ENCODE data around the gene CYTH4. TPM values are rescaled to one million over a fixed set of nuclear protein-coding genes. Genes with fewer than 3 reads are reported as not detected.

Gene CYTH4
- total RNA-seq, 3 donors from 2014 or later, result 8.7 to 13.3 (median 11.6) TPM

GRCh38 chr22:37357446-37358075 is 75.3 kb downstream of the CYTH4 start:
- TF ChIP-seq CTCF (IDR thresholded peaks at IDR 0.05), result no peak

GRCh38 chr22:37358386-37358785 is 76.1 kb downstream of the CYTH4 start:
- H3K36me3 ChIP-seq (ENCODE audit: low read depth), result no peaks in the 10 kb centered on the region
- no peaks in the 10 kb centered on the region for H3K4me1 ChIP-seq (ENCODE audit: low read depth)
- no peak for TF ChIP-seq CTCF (IDR thresholded peaks at IDR 0.05)
- no peak for ATAC-seq
- H3K9me3 ChIP-seq, result no peaks in the 10 kb centered on the region
- no peak for DNase-seq
- intact Hi-C loops (cut with DNase I, micrococcal nuclease), result no loop called here
- H3K4me3 ChIP-seq, result no peak overlapping the region

More at GRCh38 chr22:37357446-37358075, 75.3 kb downstream of the CYTH4 start:
- intact Hi-C loops (cut with DNase I, micrococcal nuclease), result no loop called here
- Histone ChIP-seq H3K4me1 (ENCODE audit: low read depth) (no peaks in the 10 kb centered on the region), H3K9me3 (no peaks in the 10 kb centered on the region), H3K4me3 (no peak overlapping the region), H3K36me3 (ENCODE audit: low read depth) (no peaks in the 10 kb centered on the region)
- no peak for ATAC-seq
- no peak for DNase-seq

GRCh38 chr22:37358917-37359316 is 76.6 kb downstream of the CYTH4 start:
- ATAC-seq, result no peak
- intact Hi-C loops (cut with DNase I, micrococcal nuclease), result no loop called here
- Histone ChIP-seq H3K9me3 (no peaks in the 10 kb centered on the region), H3K4me1 (ENCODE audit: low read depth) (no peaks in the 10 kb centered on the region), H3K36me3 (ENCODE audit: low read depth) (no peaks in the 10 kb centered on the region), H3K4me3 (no peak overlapping the region)
- DNase-seq, result no peak
- TF ChIP-seq CTCF (IDR thresholded peaks at IDR 0.05), result no peak

GRCh38 chr22:37362621-37363020 is 80.3 kb downstream of the CYTH4 start:
- DNase-seq (no peak), ATAC-seq (no peak)
- intact Hi-C loops (cut with DNase I, micrococcal nuclease), result no loop called here
- no peak for TF ChIP-seq CTCF (IDR thresholded peaks at IDR 0.05)
- Histone ChIP-seq H3K9me3 (no peaks in the 10 kb centered on the region), H3K4me3 (no peak overlapping the region), H3K4me1 (ENCODE audit: low read depth) (no peaks in the 10 kb centered on the region), H3K36me3 (ENCODE audit: low read depth) (no peaks in the 10 kb centered on the region)

GRCh38 chr22:37363261-37363992 is 81.1 kb downstream of the CYTH4 start:
- no peaks in the 10 kb centered on the region for H3K9me3 ChIP-seq
- no peaks in the 10 kb centered on the region for H3K4me1 ChIP-seq (ENCODE audit: low read depth)
- H3K4me3 ChIP-seq, result no peak overlapping the region
- no peak for TF ChIP-seq CTCF (IDR thresholded peaks at IDR 0.05)
- no peak for DNase-seq
- intact Hi-C loops (cut with DNase I, micrococcal nuclease), result no loop called here
- H3K36me3 ChIP-seq (ENCODE audit: low read depth), result no peaks in the 10 kb centered on the region
- no peak for ATAC-seq

Other genes with a start within 250 kb of the CYTH4 start
- gene KCTD17, start 230.8 kb upstream of the CYTH4 start, total RNA-seq, result 10 to 100 TPM; 24.9 to 40.1 (median 31.3) TPM
- gene TMPRSS6, start 172.8 kb upstream of the CYTH4 start, total RNA-seq, result under 1 TPM in 2 of 3 donors, not detected in 1; 0.29 to 0.46 TPM
- 1 to 10 TPM; 4.5 to 5.8 (median 5.3) TPM for gene IL2RB, start 132.6 kb upstream of the CYTH4 start, total RNA-seq
- gene C1QTNF6, start 94.3 kb upstream of the CYTH4 start, total RNA-seq, result 10 to 100 TPM in 2 of 3 donors, 1 to 10 TPM in 1; 8.9 to 22.5 (median 13.3) TPM
- gene SSTR3, start 70.0 kb upstream of the CYTH4 start, total RNA-seq, result under 1 TPM in 2 of 3 donors, not detected in 1; 0.09 to 0.10 TPM
- gene RAC2, start 38.2 kb upstream of the CYTH4 start, total RNA-seq, result 10 to 100 TPM; 15.3 to 26.8 (median 16.4) TPM
- gene ELFN2, start 145.0 kb downstream of the CYTH4 start, total RNA-seq, result under 1 TPM in 2 of 3 donors, not detected in 1; 0.35 to 0.54 TPM
- 10 to 100 TPM; 11.3 to 16.1 (median 13.7) TPM for gene MFNG, start 203.9 kb downstream of the CYTH4 start, total RNA-seq
- 10 to 100 TPM; 43.3 to 74.1 (median 60.5) TPM for gene CARD10, start 236.9 kb downstream of the CYTH4 start, total RNA-seq